ENCODE results near the gene ONECUT1.

GRCh38 chr15:52804526-52805081, 14.5 kb upstream of the ONECUT1 start:
- TF ChIP-seq CTCF (IDR thresholded peaks at IDR 0.05) (no peak), ATF1 (CRISPR knock-in tag; IDR thresholded peaks at IDR 0.05) (no peak), MAX (CRISPR knock-in tag; IDR thresholded peaks at IDR 0.05) (0 out of 2 replicates have a peak, but pooled peaks have one; percentile 42), ZNF671 (CRISPR knock-in tag; IDR thresholded peaks at IDR 0.05) (no peak), ZNF232 (CRISPR knock-in tag; IDR thresholded peaks at IDR 0.05) (no peak), ELF4 (CRISPR knock-in tag; IDR thresholded peaks at IDR 0.05; ENCODE audit: low read depth) (no peak), USF2 (CRISPR knock-in tag; IDR thresholded peaks at IDR 0.05) (no peak), HMGXB4 (CRISPR knock-in tag; IDR thresholded peaks at IDR 0.05) (no peak)
